NT2/D1 (cell line): ENCODE data around the gene MRTFA.

Experiments used
- SUZ12 ChIP-seq: IDR thresholded peaks from 2 replicates; pipeline ENCODE4 v1.6.1; 2011; ENCODE audit not compliant: insufficient read length, insufficient read depth; ENCODE audit errors: extremely low read depth
- ZNF274 ChIP-seq: IDR thresholded peaks from 2 replicates; pipeline ENCODE4 v1.6.1; 2011; ENCODE audit warnings: mild to moderate bottlenecking, low read depth, low read length

DNA sequence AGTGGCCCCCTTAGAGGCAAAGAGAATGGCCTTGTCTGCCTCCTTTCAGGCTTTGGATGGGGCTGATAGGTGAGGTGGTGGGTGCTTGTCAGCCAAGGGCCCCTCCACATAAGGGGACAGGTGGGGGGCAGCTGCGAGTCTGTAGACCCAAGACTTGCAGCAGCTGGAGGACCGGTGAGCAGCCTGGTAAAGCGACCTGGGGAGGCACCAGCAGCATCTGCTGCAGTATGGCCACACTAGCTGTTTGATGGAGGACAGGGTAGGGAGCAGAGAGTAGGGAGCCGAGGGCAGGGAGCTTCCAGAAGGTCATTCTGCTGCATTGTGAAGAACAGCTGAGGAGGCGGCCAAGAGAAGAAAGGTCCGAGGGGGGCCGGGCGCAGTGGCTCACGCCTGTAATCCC lies 16.8 kb upstream of the MRTFA start:
- TF ChIP-seq ZNF274, result no peak
- TF ChIP-seq SUZ12, result no peak
